ENCODE results near the gene CCNY. TPM values are rescaled to one million over a fixed set of nuclear protein-coding genes. Genes with fewer than 3 reads are reported as not detected.
"Not testable (repeated sequence)": the region's sequence is repeated elsewhere in the genome, so short reads cannot be mapped to it uniquely, and the experiment has no call there.

Gene CCNY
- total RNA-seq, 1 donor from 2014 or later = 27.2 TPM

GRCh38 chr10:35532141-35532540 lies 195.8 kb downstream of the CCNY start:
- H3K4me3 ChIP-seq (ENCODE audit: low read depth, low read length) = no peak overlapping the region
- no peak for DNase-seq (ENCODE audit: low read depth)
- TF ChIP-seq CTCF (conservative IDR thresholded peaks at IDR 0.05; ENCODE audit: low read depth, low read length) = no peak

DNA sequence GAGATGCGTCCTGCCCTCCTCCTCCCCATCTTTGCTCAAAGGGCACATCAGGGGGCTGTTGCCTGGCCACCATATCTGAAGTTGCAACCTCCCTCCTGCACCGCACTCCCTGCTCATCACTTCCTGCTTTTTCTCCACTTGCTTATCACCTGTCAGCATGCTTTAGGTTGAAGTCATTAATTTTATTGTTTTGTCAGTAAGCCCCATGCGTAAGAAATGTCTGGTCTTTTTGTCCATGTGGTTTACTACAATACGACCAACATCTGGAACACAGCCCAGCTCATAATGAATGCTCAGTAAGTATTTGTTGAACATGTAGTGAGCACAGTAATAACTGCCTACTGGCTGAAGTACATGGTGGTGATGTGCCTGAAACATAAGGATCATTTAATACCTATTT lies 197.3 kb downstream of the CCNY start:
- DNase-seq (ENCODE audit: low read depth) = no peak
- no peak for TF ChIP-seq CTCF (conservative IDR thresholded peaks at IDR 0.05; ENCODE audit: low read depth, low read length)
- no peak overlapping the region for H3K4me3 ChIP-seq (ENCODE audit: low read depth, low read length)

DNA sequence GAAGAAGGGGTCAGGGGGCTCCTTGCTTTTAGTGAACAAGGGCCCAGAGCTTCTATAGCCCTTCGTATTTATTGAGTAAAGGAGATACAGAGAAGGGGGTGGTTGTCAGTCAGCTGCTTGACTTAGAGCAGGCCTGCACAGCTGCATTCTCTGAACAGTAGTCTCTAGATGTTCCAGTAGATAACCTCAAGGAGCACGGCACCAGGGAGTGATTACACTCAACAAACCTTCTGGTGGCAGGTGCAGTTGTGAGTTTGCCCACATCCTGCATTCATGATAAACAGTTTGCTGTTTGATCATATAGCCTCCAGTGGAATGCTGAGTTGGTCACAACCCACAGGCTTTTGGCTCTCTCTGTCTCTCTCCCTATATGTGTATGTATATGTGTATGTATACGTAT lies 198.8 kb downstream of the CCNY start:
- no peak for DNase-seq (ENCODE audit: low read depth)
- no peak overlapping the region for H3K4me3 ChIP-seq (ENCODE audit: low read depth, low read length)
- no peak for TF ChIP-seq CTCF (conservative IDR thresholded peaks at IDR 0.05; ENCODE audit: low read depth, low read length)

DNA sequence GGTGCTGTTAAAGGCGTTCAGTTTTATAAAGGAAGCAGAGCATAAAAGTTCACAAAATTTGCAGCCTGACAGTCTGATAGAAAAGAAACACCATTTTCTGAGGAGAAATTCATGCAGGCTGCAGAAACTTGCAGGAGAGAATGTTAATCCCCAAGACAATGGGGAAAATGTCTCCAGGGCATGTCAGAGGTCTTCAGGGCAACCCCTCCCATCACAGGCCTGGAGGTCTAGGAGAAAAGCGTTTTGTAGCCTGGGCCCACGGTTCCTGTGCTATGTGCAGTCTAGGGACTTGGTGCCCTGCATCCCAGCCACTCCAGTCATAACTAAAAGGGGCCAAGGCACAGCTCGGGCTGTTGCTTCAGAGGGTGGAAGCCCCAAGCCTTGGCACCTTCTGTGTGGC lies 200.5 kb downstream of the CCNY start:
- no peak for TF ChIP-seq CTCF (conservative IDR thresholded peaks at IDR 0.05; ENCODE audit: low read depth, low read length)
- no peak overlapping the region for H3K4me3 ChIP-seq (ENCODE audit: low read depth, low read length)
- no peak for DNase-seq (ENCODE audit: low read depth)

DNA sequence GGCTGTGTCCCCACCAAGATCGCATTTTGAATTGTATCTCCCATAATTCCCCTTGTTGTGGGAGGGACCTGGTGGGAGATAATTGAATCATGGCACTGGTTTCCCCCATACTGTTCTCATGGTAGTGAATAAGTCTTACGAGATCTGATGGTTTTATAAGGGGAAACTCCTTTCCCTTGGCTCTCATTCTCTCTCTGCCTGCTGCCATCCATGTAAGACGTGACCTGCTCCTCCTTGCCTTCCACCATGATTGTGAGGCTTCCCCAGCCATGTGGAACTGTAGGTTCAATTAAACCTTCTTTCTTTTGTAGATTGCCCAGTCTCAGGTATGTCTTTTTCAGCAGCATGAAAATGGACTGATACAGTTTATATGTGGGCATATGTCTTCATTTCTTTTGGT lies 201.6 kb downstream of the CCNY start:
- DNase-seq (ENCODE audit: low read depth); H3K4me3 ChIP-seq (ENCODE audit: low read depth, low read length): not testable (repeated sequence)

DNA sequence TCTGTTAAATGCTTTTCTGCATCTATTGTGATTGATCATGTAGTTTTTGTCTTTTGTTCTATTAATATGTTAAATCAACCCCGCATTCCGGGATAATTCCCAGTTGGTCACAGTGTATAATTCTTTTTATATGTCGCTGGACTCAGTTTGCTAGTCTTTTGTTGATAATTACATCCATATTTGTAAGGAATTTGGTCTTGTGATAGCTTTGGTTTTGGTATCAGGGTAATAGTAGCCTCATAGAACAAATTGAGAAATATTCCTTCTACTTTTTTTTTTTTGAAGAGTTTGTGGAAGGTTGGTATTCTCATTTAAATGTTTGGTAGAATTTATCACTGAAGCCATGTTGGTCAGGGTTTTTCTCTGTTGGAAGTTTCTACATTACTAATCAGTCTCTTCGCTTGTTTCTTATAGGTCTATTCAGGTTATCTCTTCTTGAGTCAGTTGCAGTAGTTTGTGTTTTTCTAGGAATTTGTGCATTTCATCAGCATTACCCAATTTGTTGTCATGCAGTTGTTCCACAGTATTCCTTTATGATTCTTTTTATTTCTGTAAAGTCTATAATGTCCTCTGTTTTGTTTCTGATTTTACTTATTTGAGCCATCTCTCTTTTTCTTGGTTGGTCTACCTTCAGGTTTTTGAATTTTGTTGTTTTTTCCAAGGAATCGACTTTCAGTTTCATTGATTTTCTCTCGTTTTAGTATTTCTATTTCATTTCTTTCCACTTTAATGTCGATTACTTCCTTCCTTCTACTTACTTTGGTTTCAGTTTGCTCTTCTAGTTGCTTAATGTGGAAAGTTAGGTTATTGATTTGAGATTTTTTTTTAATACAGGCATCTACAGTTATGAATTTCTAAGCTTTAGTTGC lies 204.2 kb downstream of the CCNY start:
- no peak for TF ChIP-seq CTCF (conservative IDR thresholded peaks at IDR 0.05; ENCODE audit: low read depth, low read length)
- no peak for DNase-seq (ENCODE audit: low read depth)
- no peak overlapping the region for H3K4me3 ChIP-seq (ENCODE audit: low read depth, low read length)

DNA sequence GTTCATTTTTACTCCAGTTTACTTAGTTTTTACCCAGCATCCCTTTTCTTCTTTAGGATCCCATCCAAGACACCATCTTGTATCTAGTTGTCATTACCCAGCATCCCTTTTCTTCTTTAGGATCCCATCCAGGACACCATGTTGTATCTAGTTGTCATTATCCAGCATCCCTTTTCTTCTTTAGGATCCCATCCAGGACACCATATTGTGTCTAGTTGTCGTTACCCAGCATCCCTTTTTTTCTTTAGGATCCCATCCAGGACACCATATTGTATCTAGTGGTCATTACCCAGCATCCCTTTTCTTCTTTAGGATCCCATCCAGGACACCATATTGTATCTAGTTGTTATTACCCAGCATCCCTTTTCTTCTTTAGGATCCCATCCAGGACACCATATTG lies 205.4 kb downstream of the CCNY start:
- H3K4me3 ChIP-seq (ENCODE audit: low read depth, low read length) = no peak overlapping the region
- no peak for DNase-seq (ENCODE audit: low read depth)
- TF ChIP-seq CTCF (conservative IDR thresholded peaks at IDR 0.05; ENCODE audit: low read depth, low read length) = no peak

Data from epithelial cell of proximal tubule (primary cell).